ENCODE data around the gene CDC42EP5. TPM values are rescaled to one million over a fixed set of nuclear protein-coding genes. Genes with fewer than 3 reads are reported as not detected.
A peak's percentile ranks its signal among the peaks of the same experiment; 100 is the strongest.

The CDC42EP5 gene
- total RNA-seq, 2 experiments from 2014 or later = not detected

DNA sequence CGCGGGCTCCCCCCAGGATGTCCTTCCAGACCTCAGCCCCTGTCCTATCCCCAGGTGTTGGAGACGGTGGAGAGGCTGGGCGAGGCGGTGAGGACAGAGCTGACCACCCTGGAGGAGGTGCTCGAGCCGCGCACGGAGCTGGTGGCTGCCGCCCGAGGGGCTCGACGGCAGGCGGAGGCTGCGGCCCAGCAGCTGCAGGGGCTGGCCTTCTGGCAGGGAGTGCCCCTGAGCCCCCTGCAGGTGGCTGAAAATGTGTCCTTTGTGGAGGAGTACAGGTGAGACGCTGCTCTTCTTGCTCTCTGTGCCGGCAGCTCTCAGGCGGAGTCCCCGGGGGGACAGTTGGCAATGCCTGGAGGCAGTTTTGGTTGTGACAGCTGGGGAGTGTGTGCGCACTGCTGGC, 51.0 kb downstream of the CDC42EP5 start:
- H3K36me3 Mint-ChIP-seq (ENCODE audit: low read depth) = peaks cover 4% of the 10 kb centered on the region
- POLR2A ChIA-PET = no interaction called here
- no peak overlapping the region for H3K27ac Mint-ChIP-seq
- H3K4me3 Mint-ChIP-seq = no peak overlapping the region
- no peak for DNase-seq
- H3K27me3 Mint-ChIP-seq = peaks cover 10% of the 10 kb centered on the region
- CTCF ChIA-PET = no interaction called here
- peaks cover 13% of the 10 kb centered on the region for H3K4me1 Mint-ChIP-seq
- peaks cover 2% of the 10 kb centered on the region for H3K9me3 Mint-ChIP-seq

- H3K4me3 Mint-ChIP-seq = no peak overlapping the region
- peaks cover 10% of the 10 kb centered on the region for H3K27me3 Mint-ChIP-seq
Measured at GRCh38 chr19:54421521-54421920, 51.6 kb downstream of the CDC42EP5 start.

DNA sequence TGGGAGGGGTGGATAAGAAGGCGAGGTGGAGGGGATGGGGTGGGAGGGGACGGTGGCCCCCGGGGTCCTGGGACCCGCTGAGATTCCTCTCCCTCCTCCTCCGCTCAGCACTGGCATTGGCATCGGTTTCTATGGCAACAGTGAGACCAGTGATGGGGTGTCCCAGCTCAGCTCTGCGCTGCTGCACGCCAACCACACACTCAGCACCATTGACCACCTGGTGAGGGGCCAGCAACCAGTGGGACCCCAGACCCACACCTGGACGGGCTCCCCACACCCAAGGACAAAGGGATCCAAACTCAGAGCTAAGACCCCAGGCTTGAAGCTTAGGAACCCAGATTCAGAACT, 52.0 kb downstream of the CDC42EP5 start:
- peaks cover 5% of the 10 kb centered on the region for H3K36me3 Mint-ChIP-seq (ENCODE audit: low read depth)
- peaks cover 10% of the 10 kb centered on the region for H3K27me3 Mint-ChIP-seq
- no peak overlapping the region for H3K4me3 Mint-ChIP-seq
- DNase-seq = no peak
- CTCF ChIA-PET = no interaction called here
- H3K27ac Mint-ChIP-seq = no peak overlapping the region
- POLR2A ChIA-PET = no interaction called here
- peaks cover 15% of the 10 kb centered on the region for H3K4me1 Mint-ChIP-seq
- peaks cover 4% of the 10 kb centered on the region for H3K9me3 Mint-ChIP-seq

More at GRCh38 chr19:54421521-54421920, 51.6 kb downstream of the CDC42EP5 start:
- ChIA-PET POLR2A (no interaction called here), CTCF (no interaction called here)
- no peak for DNase-seq
- peaks cover 5% of the 10 kb centered on the region for H3K36me3 Mint-ChIP-seq (ENCODE audit: low read depth)
- peaks cover 15% of the 10 kb centered on the region for H3K4me1 Mint-ChIP-seq
- H3K9me3 Mint-ChIP-seq = peaks cover 4% of the 10 kb centered on the region
- H3K27ac Mint-ChIP-seq = no peak overlapping the region

- POLR2A ChIA-PET = no interaction called here
- H3K4me3 Mint-ChIP-seq = no peak overlapping the region
- DNase-seq = no peak
- H3K27me3 Mint-ChIP-seq = peaks cover 15% of the 10 kb centered on the region
- peaks cover 4% of the 10 kb centered on the region for H3K9me3 Mint-ChIP-seq
- peaks cover 5% of the 10 kb centered on the region for H3K36me3 Mint-ChIP-seq (ENCODE audit: low read depth)
- H3K27ac Mint-ChIP-seq = no peak overlapping the region
- CTCF ChIA-PET = interaction anchor here (1.2 kb wide), 1 partner anchor 29 kb away, joined by 4 read pairs; no protein-coding TSS in a partner anchor
- peaks cover 17% of the 10 kb centered on the region for H3K4me1 Mint-ChIP-seq
Measured at GRCh38 chr19:54420383-54421168, 52.5 kb downstream of the CDC42EP5 start.

- Mint-ChIP-seq H3K4me1 (peaks cover 17% of the 10 kb centered on the region), H3K27me3 (peaks cover 16% of the 10 kb centered on the region), H3K4me3 (no peak overlapping the region), H3K9me3 (peaks cover 4% of the 10 kb centered on the region), H3K36me3 (ENCODE audit: low read depth) (peaks cover 5% of the 10 kb centered on the region), H3K27ac (no peak overlapping the region)
- POLR2A ChIA-PET = interaction anchor here (0.7 kb wide), 1 partner anchor 10 kb away, joined by 4 read pairs; no protein-coding TSS in a partner anchor
- CTCF ChIA-PET = interaction anchor here (1.2 kb wide), 1 partner anchor 29 kb away, joined by 4 read pairs; no protein-coding TSS in a partner anchor
- DNase-seq = no peak
Measured at GRCh38 chr19:54420068-54420382, 53.1 kb downstream of the CDC42EP5 start.

GRCh38 chr19:54418930-54419800, 53.9 kb downstream of the CDC42EP5 start:
- peaks cover 9% of the 10 kb centered on the region for H3K9me3 Mint-ChIP-seq
- ChIA-PET CTCF (interaction anchor here (1.2 kb wide), 1 partner anchor 28 kb away, joined by 4 read pairs; no protein-coding TSS in a partner anchor), POLR2A (interaction anchor here (0.7 kb wide), 1 partner anchor 11 kb away, joined by 4 read pairs; no protein-coding TSS in a partner anchor)
- H3K27me3 Mint-ChIP-seq = peaks cover 25% of the 10 kb centered on the region
- H3K27ac Mint-ChIP-seq = no peak overlapping the region
- peaks cover 17% of the 10 kb centered on the region for H3K4me1 Mint-ChIP-seq
- peaks cover 7% of the 10 kb centered on the region for H3K36me3 Mint-ChIP-seq (ENCODE audit: low read depth)
- H3K4me3 Mint-ChIP-seq = no peak overlapping the region
- no peak for DNase-seq

GRCh38 chr19:54418030-54418929, 54.8 kb downstream of the CDC42EP5 start:
- H3K36me3 Mint-ChIP-seq (ENCODE audit: low read depth) = peaks cover 13% of the 10 kb centered on the region
- peak overlapping the region; percentile 60 for H3K27ac Mint-ChIP-seq
- H3K4me3 Mint-ChIP-seq = peak overlapping the region; percentile 28
- DNase-seq = peak; percentile 63
- H3K9me3 Mint-ChIP-seq = peaks cover 16% of the 10 kb centered on the region
- CTCF ChIA-PET = no interaction called here
- POLR2A ChIA-PET = no interaction called here
- H3K4me1 Mint-ChIP-seq = peaks cover 19% of the 10 kb centered on the region
- peaks cover 32% of the 10 kb centered on the region for H3K27me3 Mint-ChIP-seq

DNA sequence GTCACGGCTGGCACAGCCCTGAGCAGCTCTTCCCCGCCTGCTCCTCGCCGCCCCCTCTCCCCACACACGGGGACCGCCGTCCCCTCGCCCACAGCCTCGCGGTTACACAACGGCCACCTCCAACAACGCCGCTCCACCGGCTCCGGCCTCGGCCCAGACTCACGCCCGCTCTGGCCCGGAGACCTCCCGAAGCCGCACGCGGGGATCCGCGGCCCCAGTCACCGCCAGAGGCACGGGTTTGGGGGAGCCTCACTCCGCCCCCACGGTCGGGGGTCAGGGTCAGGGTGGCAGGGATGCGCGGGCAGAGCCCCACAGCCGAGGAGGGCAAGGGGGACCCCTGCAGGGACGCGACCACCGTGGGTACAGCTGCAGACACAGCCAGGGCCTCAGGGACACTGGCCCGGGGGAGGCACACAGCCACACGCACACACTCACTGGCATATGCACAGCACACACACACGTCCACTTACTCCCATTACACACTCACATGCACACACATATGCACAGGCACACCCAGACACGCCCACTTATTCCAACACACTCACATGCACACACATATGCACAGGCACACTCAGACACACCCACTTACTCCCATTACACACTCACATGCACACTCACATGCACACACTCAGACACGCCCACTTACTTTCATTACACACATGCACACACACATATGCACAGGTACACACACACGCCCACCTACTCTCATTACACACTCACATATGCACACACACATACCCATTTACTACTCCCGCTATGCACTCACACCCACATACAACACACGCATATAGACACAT, 56.2 kb downstream of the CDC42EP5 start:
- CTCF ChIA-PET = interaction anchor here (1.8 kb wide), 1 partner anchor 8 kb away, joined by 4 read pairs; no protein-coding TSS in a partner anchor
- Mint-ChIP-seq H3K9me3 (peaks cover 16% of the 10 kb centered on the region), H3K27ac (no peak overlapping the region), H3K4me1 (peaks cover 19% of the 10 kb centered on the region), H3K4me3 (no peak overlapping the region), H3K36me3 (ENCODE audit: low read depth) (peaks cover 13% of the 10 kb centered on the region), H3K27me3 (peaks cover 32% of the 10 kb centered on the region)
- no peak for DNase-seq
- POLR2A ChIA-PET = no interaction called here

- H3K4me1 Mint-ChIP-seq = peaks cover 19% of the 10 kb centered on the region
- peaks cover 13% of the 10 kb centered on the region for H3K36me3 Mint-ChIP-seq (ENCODE audit: low read depth)
- H3K27ac Mint-ChIP-seq = no peak overlapping the region
- ChIA-PET CTCF (interaction anchor here (1.8 kb wide), 1 partner anchor 8 kb away, joined by 4 read pairs; no protein-coding TSS in a partner anchor), POLR2A (interaction anchor here (0.7 kb wide), 1 partner anchor 215 kb away, joined by 3 read pairs; no protein-coding TSS in a partner anchor)
- peaks cover 16% of the 10 kb centered on the region for H3K9me3 Mint-ChIP-seq
- peaks cover 32% of the 10 kb centered on the region for H3K27me3 Mint-ChIP-seq
- no peak for DNase-seq
- no peak overlapping the region for H3K4me3 Mint-ChIP-seq
Measured at GRCh38 chr19:54415901-54416673, 57.0 kb downstream of the CDC42EP5 start.

GRCh38 chr19:54415208-54415900, 57.7 kb downstream of the CDC42EP5 start, which contains the start of gene TTYH1:
TTYH1 (plus strand) TSS chr19:54415464; CDS start chr19:54415553, 89 bp downstream.
- Mint-ChIP-seq H3K27me3 (peaks cover 35% of the 10 kb centered on the region), H3K9me3 (peaks cover 16% of the 10 kb centered on the region), H3K4me3 (no peak within 1 kb of the TSS), H3K4me1 (peaks cover 19% of the 10 kb centered on the region), H3K27ac (peak within 1 kb of the TSS; percentile 57), H3K36me3 (ENCODE audit: low read depth) (peaks cover 13% of the 10 kb centered on the region)
- DNase-seq = no peak
- POLR2A ChIA-PET = interaction anchor here (0.7 kb wide), 1 partner anchor 214 kb away, joined by 3 read pairs; no protein-coding TSS in a partner anchor
- CTCF ChIA-PET = interaction anchor here (1.8 kb wide), 1 partner anchor 9 kb away, joined by 4 read pairs; no protein-coding TSS in a partner anchor
